ENCODE results near the gene DBF4B.

Gene DBF4B

DNA sequence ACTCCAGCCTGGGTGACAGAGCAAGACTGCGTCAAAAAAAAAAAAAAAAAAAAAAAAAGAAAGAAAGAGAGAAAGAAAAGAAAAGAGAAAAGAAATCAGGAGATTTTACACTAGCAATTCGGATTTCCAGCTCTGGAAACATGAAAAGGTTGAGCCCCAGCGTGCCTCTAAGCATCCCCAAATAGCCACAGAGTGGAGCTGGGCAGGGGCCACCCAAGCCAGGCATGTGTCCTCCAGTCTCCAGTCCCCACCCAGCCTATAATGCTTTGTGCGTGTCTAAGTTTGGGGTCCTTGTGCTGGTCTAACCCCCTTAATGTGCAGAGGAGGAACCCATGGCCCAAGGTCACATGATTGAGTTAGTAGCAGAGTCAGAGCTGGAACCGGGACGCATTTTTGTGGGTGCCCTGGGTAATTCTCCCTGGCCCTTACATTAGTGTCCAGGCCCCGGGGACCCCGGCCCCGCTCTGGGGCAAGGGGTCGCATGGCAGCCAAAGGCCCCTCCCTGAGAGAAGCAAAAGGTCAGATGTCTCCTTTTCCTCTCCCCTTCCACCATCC lies 70.3 kb downstream of the DBF4B start:
- no peak for DNase-seq

DNA sequence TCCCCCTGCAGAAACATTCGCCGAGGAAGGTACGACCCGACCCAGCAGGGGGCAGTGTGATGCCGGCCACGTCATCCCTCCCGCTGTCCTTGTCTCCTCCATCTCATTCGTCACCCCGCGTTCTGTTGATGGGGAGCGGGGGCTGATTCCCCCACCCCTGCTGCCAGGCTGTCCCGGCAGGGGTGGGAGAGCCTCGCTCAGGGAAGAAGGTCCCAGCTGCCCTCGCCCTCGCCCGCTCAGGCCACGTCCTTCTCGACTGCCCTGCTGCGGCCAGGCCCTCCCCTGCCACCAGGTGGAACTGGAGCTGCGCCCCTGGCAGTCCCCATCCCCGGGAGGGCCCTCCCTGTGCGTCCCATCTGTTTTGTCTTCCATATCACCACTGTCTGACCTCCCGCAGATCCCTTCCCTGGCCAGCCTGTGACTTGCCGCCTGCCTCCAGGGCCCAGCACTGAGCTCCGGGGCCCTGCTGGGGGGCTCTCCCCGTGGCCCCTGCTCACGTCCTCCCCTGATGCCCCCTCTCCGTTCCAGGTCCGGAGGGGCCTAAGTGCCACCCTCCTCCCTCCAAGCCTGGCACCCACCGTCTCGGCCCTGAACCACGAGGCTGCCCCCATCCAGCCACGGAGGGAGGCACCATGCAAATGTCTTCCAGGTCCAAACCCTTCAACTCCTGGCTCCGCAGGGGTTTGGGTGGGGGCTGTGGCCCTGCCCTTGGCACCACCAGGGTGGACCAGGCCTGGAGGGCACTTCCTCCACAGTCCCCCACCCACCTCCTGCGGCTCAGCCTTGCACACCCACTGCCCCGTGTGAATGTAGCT lies 71.0 kb downstream of the DBF4B start:
- DNase-seq = peak; percentile 70

DNA sequence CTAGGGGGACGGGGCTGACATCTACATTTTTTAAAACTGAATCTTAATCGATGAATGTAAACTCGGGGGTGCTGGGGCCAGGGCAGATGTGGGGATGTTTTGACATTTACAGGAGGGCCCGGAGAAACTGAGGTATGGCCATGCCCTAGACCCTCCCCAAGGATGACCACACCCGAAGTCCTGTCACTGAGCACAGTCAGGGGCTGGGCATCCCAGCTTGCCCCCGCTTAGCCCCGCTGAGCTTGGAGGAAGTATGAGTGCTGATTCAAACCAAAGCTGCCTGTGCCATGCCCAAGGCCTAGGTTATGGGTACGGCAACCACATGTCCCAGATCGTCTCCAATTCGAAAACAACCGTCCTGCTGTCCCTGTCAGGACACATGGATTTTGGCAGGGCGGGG lies 71.7 kb downstream of the DBF4B start:
- DNase-seq = no peak

DNA sequence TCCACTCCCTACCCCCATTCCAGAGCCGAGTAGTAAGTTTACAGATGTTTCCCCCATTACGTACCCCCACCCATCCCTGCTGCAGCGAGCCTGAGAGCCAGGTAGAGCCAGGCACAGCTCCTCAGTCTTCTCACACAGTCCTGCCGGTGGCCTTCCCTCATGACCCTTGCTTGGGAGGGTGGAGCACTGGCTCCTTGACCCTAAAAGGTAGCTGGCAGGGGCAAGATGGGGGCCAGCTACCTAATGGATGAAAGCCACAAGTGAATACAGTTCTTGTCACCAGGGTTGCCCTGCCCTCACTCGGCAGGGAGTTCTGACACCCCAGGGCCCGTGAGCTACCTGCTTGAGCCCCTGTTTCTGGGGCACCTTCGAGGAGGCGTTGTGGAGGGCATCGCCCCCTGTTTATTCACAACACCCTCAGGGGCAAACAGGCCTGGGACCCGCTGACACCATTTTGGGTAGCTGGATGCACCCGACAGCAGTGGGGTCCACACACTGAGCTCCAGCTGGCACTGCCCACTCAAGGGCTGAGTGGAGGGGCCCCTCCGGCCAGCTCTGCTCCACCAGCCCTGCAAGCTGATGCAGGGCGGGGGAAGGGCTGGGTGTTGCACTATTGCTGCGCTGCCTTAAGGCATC lies 72.5 kb downstream of the DBF4B start:
- no peak for DNase-seq

DNA sequence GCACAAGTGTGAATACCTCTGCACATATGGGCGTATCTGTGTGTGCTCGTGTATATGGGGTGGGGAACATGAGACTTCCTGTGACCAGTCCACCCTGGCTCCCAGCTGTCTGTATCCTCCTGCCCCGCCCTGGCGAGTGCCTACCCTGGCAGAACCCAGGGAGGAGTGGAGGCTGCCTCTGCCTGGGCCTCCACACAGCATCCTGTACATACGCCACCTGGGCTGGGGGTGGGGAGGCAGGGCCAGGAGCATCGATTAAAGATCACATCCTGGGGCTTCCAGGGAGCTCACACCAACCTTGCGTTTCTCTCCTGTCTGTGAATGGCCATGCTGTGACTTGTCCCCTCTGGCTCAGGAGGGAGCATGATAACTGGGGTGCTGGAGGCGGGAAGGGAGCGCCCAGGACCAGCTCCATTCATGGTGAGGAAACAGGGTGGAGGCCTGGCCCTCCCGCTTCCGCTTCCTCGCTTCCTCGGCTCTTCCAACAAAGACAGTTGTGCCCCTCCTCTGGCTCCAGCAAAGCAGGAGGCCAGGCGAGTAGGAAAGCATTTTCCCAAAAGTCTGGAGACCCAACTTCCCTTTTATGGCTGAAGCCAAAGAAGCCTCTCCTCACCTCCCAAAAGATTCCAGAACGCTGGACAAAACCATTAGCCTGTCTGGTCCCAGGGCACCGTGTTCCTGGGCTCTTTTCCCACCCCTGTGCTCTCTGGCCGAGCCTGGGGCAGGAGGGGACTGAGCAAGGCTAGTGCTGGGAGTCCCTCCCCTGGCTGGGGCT lies 73.3 kb downstream of the DBF4B start:
- DNase-seq = no peak

DNA sequence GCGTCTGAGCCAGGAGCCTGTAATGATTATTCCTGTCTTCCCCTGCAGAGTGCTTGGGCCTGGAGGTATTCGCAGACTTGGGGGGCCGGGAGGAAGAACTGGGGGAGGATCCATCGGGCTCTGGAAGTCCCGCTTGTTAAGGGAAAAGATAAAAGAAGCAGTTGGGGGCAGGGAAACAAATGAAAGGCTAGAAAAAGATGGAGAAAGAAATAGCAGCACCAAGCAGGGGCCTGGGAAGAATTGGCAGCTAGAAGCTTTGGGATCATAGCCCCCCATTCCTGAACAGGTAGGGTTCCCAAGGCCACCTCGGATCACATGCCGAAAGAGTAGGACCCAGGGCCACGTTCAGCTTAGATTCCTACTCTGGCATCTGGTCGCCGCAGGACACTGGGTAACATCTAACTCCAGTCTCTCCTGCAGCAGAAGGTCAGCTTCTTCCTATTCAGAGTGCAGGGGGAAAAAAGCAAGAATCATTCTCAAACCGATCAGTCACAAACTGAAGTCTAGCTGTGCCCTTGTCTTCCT lies 73.9 kb downstream of the DBF4B start:
- no peak for DNase-seq

DNA sequence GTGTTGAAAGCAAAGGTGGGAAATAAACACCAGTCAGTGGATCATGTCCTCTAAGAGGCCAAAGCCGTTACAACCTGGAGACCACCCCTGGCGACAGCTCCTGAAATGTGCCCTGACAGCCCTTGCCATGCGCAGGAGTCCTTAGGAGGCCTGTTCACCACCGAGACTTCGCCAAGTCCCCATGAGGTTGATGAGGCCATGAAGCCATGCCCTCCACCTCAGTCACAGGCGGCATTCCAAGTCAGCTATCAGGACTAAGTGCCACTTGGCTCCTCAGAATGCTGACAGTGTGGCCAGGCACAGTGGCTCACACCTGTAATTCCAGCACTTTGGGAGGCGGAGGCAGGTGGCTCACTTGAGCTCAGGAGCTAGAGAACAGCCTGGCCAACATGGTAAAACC lies 77.5 kb downstream of the DBF4B start:
- DNase-seq = no peak

DNA sequence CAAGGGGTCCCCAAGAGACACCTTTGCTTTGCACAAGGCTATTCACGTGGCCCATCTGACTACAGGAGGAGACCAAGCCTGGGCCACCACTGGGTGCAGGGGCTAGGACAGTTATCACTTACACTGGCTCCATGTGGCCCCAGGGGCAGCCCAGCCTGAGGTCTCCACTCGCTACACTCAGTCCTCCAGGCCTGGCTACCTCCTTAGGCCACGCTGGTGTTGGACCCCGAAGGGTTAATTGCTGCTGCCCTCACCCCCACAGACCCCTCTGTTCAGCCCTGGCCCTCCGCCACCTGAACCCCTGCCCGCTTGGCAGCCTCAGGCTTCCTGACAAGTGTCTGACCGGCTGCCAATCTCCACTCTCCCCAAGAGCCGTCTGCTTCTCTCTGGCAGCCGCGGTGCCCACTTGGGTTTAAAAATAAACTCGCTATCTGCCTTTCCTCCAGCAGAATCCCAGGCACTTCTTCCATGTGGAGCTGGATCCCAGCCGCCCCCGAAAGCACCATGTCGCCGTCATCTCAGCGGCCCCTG lies 78.2 kb downstream of the DBF4B start:
- DNase-seq = no peak

DNA sequence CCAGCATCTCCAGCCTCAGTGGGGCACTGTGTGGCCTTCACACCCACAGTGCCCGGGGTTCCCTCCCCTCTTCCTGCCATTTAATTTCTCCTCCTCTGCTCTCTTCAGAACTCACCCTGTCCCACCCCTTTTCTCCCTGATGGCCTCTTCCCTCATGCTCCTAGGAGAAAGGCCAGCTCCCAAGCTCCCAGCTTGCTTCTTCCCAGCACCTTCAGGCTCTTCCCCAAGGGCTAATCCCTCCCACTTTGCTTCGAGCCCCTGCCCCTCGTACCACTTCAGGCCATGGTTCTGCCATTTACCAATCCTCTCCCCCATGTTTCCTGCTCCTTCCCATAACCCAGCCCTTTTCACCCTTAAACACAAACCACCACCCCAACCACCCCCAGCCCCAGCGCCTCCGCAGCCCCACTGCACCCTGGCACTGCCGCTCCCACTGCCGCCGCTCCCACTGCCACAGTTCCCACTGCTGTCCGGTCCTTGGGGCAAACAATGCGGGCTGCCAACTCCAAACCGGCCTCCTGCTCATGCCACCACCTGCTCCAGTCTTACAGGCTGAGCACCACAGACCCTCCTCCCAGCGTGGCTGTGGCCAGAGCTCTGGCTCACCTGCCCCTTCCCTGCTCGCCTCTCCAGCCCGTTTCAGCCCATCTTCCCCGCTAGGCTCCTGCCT lies 78.9 kb downstream of the DBF4B start:
- no peak for DNase-seq

DNA sequence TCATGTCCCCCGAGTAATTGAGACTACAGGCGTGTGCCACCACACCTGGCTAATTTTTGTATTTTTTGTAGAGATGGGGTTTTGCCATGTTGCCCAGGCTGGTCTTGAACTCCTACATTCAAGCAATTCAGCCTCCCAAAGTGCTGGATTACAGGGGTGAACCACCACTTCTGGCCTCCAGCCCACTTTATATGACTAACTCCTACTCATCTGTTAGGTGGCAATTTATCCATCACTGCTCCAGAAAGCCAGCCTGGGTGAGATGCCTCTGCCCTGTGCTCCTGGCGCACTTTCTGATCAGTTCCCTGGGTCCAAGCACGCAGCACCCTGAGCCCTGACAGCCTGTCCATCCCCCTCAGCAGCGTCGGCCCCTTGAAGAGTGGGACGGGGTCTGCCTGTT lies 79.7 kb downstream of the DBF4B start:
- no peak for DNase-seq

DNA sequence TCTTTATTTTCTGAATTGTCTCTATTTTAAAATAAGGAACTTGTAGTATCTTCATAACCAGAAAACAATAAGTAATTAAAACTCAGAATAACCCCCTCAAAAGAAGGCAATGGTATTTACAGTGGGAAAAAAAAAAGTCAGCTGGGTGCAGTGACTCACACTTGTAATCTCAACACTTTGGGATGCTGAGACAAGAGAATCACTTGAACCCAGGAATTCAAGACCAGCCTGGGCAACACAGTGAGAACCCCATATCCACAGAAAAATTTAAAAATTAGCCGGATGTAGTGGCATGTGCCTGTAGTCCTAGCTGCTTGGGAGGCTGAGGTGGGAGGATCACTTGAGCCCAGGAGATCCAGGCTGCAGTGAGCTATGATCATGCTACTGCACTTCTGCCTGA lies 83.8 kb downstream of the DBF4B start:
- DNase-seq = no peak

DNA sequence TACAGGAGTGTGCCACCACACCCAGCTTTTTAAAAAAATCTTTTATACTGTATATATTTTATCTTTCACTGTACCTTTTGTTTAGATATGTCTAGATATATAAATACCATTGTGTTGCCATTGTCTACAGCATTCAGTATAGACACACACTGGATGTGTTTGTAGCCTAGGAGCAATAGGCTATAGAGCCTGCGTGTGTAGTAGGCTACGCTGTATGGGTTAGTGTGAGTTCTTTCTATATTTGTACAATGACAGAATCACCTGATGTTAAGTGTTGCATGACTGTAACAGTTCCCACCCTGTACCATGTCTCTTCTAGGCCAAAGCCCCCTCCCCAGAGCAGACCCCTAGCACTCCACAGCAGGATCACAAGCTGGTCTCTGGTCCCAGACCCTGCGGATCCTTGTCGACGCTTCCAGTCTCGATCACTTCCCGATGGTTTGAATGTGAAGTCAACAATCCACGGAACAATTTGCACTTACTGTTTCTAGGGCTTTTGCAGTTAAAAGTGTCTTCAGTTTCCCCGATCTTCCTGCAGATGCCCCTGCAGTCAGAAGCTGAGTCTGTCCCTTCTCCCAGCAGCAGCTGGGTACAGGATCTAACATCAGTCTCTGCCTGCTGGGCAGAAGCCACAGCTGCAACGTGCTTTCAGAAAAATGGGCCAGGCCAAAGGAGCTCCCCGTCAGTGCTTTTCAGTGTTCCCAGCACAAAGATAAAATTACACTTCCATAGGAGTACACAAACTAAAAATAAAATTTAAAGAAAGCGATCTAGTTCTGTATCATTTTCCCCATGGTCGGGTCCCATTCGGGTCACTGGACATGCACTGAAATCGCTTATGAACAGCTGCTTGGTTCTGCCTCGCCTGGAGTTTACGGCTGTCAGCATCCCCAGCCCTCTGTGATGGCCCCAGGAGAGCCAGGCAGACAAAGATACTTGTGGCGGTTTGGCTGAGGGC lies 85.7 kb downstream of the DBF4B start:
- DNase-seq = no peak

DNA sequence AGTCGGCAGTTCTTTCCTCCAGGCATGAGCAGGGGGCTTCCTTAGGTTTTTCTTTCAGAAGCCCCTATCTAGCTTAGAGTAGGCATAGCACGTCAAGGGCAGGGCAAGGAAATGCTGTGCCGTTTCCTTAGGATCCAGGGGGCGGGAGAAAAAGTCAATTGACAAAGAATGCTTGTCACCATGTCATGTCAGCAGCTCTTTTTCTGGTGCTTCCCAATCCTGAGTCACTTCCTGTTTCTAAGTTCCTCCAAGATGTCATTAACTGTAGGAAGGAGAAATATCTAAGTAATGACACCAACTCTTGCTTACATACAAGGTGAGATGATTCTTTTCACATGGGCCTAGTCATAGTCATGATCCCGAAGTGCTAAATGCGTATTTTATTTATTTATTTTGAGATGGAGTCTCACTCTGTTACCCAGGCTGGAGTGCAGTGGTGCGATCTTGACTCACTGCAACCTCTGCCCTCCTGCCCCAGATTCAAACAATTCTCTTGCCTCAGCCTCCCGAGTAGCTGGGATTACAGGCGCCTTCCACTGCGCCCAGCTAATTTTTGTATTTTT lies 86.5 kb downstream of the DBF4B start:
- no peak for DNase-seq

DNA sequence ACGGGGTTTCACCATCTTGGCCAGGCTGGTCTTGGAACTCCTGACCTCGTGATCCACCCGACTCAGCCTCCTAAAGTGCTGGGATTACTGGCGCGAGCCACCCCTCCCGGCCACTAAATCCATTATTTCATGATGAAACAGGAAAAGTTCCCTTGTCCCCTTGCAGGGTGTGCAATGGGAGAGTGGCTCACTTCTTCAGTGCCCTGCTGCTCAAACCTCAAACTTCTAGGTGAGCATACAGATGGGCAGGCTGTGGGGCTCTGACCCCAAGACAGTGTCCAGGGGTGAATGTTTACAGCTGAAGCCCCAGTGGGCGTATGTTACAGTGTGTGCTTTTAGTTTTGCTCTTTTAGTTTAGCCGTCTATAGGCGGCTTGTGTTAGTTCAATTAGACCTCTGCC lies 87.0 kb downstream of the DBF4B start:
- no peak for DNase-seq

DNA sequence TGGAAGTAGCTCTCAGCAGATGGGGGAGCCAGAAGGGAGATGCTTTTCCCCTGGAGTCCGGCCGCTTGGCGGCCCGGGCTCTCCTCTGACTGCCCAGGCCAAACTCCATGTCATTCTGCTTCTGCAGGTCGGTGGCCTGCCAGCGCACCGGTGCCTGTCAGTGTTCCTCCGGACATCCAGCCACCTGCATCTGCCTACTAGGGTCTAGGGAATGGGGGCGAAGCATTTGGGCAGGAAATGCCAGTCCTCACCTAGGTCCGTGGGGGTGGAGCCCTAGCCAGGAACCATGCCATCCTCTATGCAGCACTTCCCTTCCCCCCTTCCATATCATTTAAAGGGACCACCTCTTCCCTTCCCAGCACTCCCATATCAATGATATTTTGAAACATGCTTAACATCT lies 87.5 kb downstream of the DBF4B start:
- DNase-seq = no peak

DNA sequence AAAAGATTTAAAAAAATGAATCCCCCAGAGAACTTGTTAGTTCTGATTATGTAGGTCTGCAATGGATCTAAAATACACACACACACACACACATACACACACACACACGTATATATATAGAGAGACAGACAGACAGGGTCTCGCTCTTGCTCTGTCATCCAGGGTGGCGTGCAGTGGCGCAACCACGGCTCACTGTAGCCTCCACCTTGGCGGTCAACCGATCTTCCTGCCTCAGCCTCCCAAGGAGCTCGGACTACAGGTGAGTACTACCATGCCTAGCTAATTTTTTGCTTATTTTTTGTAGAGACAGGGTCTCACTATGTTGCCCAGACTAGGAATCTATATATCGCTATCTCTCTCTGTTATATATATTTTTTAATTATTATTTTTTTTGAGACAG lies 88.3 kb downstream of the DBF4B start:
- DNase-seq = no peak

DNA sequence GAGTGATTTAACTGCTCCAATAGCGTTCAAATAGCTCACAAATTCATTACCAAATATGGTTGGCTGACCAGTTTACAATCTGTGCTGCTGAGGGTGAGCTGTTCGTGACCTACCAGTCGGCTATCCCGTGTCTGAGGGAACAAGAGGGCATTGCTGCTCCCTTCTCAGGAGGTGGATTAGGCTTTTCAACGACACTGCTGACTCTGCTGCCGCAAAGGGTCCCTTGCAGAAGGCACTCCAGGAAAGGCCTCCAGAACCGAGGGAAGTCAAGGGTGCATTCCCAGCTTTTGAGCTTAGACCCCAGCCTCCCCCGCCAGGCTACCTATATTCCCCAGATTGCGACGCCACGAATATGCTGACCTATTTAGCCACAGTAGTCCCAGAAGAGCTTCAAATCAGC lies 89.3 kb downstream of the DBF4B start:
- no peak for DNase-seq

DNA sequence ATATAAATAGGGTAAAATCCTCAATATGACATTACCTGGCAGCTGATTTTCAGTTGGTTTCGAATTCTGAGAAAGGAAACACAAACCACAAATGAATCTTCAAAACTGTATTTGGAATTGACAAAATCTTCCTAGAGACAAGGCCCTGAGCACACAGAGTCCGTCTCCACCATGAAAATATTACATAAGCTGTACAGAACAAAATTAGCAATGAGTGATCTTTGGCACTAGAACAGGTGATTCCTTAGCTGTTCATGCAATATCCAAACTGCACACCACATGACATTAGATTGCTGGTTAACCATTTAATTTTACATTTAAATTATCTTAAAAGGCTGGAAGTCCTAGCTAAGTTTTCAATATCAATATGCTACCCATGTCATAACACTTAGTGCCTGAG lies 89.9 kb downstream of the DBF4B start:
- no peak for DNase-seq
